COR-L47 (cell line): ENCODE results near the gene B3GLCT.
"Not testable (repeated sequence)": the region's sequence is repeated elsewhere in the genome, so short reads cannot be mapped to it uniquely, and the experiment has no call there.

ENCODE experiments used
- DNase-seq: peaks from one replicate; lab custom pipeline; 2025; lab: John Stamatoyannopoulos, UW

B3GLCT gene

DNA sequence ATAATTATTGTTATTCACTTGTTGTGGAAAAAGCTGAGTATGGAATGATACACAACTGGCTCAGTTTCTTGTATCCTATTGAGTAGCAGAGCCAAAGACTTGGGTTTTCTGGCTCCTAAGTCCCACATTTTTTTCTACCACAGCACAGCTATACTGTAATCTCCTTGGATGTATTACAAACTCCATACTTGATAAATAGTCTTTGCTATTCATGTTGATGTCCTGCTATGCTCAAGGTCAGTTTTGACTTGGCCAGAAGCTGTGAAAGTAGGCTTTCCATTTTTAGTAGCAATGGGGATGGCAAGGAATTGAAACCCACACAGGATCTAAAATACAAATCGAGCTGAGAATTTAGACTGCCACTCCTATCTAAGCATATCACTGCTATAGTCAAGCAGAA lies 79.1 kb downstream of the B3GLCT start:
- no peak for DNase-seq

DNA sequence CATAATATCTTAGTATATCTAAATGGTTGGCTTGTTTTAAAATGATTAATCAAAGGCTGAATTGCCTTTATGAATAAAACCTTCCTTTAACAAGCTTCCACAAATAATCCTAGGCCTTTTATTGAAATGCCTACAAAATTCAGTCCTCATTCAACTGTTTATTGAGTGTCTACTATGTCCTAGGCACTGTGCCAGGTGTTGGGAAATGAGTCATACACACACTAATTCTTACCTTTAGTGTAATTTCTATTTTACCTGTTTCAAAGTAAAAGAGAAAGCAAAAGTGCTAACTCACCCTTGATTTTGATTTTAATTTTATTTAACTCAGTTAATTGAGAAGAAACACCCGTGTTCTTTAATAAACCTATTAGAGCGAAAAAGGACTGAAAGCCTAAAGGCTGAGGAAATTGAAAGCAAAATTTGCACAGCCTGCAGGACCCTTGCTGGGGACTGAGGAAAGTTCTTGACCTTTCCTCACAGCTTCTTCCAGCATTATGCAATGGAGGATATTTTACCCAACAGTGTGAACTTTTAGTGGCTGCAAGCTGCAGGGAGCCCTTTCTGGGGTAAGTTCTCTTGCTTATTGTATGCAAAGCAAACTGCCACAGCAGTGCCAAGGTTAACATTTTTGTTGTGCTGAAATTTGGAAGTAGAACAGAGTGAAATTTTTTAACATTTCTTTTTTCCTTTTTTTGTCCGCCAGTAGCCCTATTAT lies 83.1 kb downstream of the B3GLCT start:
- DNase-seq: no peak

DNA sequence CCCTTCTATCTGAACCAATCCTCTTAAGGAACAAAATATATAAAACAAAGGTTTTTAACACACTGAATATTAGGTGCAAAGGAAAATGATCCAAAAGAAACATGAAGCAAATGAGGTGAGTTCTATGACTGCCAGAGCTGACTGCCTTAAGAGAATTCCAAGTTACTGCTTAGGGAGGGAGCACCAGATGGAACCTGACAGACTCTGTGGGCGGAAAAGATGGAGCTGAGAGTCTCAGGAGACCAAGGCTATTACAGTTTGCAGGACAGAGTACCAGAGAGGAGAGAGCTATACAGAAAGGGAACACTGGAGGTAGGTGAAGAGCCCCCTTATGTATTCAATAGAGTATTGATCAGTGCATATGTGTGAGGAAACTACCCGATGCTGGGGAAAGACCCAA lies 87.2 kb downstream of the B3GLCT start:
- no peak for DNase-seq

- DNase-seq: no peak
Observed at GRCh38 chr13:31301119-31301518, 101.3 kb downstream of the B3GLCT start.

- no peak for DNase-seq
Observed at GRCh38 chr13:31310356-31310755, 110.6 kb downstream of the B3GLCT start.

GRCh38 chr13:31310786-31311185 lies 111.0 kb downstream of the B3GLCT start:
- DNase-seq: no peak

- no peak for DNase-seq
Observed at GRCh38 chr13:31311921-31312320, 112.1 kb downstream of the B3GLCT start.

DNA sequence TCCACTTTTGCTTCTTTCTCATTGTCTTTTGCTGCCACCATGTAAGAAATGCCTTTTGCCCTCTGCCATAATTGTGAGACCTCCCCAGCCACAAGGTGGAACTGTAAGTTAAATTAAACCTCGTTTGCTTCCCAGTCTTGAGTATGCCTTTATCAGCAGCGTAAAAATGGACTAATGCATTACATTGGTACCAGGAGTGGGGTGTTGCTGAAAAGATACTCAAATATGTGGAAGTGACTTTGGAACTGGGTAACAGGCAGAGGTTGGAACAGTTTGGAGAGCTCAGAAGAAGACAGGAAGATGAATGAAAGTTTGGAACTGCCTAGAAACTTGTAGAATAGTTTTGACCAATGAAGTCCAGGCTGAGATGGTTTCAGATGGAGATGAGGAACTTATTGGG lies 115.2 kb downstream of the B3GLCT start:
- no peak for DNase-seq

GRCh38 chr13:31320946-31321345 lies 121.2 kb downstream of the B3GLCT start:
- DNase-seq: no peak

GRCh38 chr13:31321457-31321856 lies 121.7 kb downstream of the B3GLCT start:
- no peak for DNase-seq

DNA sequence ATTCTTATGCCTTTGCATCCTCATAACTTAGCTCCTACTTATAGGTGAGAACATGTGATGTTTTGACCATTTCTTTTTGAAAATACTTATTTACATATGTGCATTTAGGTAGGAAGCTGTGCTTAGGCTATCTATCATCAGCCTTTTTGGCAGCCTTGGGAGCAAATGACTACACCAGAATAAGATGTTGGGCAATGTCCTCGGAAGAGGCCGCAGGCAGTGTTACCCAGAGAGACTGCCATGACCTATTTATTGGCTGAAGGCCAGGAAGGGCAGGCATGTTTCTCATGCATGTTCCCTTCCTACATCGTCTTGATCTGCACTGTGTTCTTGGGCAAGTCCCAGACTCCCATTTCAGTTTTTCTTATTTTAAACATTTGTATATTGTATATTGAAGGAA lies 122.3 kb downstream of the B3GLCT start:
- no peak for DNase-seq

DNA sequence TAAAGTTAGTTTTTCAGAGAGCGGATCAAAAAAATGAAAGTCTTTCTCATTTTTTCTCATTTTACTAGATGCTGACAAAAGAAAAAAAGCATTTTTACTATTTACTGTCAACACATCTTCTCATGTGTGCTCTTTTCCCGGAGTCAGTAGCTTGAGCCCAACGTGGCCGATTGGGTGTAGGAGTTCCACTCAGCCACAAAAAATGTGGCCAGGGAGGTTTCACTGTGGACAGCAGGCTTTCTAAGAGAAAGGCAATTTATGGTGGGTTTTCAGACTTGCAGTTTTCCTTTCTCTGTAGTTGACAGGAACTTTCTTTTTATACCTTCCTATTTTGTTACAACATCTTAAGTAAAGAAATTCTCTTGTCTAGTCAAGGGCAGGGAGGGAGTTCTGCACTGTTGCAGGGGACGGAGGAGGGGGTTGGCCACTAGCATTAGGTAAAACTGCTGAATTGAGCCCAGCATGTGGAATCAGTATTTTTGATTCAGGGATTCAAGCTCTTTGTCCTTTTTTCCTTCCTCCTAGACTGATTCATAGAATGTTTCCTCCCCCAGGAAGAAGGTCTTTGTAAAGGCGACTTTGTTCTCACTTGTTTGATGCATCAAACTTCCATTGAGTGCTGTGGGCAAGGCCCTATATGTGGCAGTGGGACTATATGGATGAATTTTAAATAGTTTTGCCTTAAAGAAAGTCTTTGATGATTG lies 123.1 kb downstream of the B3GLCT start:
- no peak for DNase-seq

DNA sequence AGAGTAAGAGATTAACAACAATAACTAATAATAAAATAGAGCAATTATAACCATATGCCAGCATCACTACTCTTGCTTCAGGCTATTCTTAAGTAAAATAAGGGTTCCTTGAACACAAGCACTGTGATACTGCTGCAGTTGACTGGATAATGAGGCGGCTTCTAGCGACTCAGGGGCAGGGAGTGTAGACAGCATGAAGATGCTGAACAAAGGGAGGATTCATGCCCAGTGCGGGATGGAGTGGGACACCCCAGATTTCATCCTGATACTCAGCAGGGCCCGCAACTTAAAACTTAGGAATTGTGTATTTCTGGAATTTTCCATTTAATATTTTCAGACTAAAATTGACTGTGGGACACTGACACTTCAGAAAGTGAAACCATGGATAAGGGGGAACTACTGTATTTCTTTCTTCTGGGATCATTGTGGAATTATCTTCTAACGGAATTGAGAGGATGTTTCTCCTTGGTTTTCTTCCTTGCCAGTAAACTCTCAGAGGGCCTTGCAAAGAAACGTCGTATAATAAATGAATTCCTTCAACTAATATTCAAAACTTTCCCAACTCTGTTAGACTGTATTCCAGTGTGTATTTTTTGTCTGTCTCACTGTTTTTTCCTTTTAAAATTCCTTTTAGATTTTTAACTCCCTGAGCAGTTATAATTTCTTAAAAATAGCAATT lies 127.5 kb downstream of the B3GLCT start:
- DNase-seq: no peak

- no peak for DNase-seq
Observed at GRCh38 chr13:31328549-31329235, 128.9 kb downstream of the B3GLCT start.

DNA sequence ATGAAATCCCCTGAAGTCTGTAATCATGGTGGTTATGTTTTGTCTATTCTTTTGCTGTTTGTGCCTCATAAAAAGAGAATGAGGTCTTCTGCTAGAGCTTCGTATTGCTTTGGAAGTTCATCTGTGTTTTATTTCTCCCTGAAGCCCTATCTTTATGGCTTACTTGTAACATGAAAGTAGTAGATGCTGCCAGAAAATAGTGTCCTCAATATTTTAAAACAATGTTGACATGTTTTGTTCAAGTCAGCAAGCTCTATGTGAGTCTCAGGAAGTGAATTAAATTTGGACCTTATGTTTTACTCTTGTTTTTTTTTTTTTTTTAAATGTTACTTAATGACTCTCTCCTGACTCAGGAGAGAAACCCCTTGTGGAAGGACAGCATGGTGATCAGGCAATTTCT lies 130.5 kb downstream of the B3GLCT start:
- DNase-seq: no peak

DNA sequence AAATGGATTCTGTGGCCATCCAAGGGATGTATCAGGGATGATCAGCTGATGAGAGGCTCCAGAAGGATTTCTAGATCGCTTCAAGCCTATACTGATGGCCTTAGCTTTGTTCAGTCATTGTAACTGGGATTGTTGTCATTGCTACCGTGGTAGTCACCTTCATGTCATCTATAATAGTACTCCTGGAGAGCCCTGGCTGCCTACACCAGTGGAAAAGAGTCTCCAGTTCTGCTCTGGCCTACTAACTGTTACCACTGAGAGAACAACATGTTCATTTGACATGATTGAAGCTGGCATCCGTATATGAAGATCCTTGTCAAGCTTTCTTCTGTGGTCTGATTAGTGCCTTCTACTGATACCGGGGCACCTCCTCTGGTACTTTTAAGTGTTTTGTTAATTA lies 131.3 kb downstream of the B3GLCT start:
- no peak for DNase-seq

- no peak for DNase-seq
Observed at GRCh38 chr13:31334547-31334946, 134.8 kb downstream of the B3GLCT start.

DNA sequence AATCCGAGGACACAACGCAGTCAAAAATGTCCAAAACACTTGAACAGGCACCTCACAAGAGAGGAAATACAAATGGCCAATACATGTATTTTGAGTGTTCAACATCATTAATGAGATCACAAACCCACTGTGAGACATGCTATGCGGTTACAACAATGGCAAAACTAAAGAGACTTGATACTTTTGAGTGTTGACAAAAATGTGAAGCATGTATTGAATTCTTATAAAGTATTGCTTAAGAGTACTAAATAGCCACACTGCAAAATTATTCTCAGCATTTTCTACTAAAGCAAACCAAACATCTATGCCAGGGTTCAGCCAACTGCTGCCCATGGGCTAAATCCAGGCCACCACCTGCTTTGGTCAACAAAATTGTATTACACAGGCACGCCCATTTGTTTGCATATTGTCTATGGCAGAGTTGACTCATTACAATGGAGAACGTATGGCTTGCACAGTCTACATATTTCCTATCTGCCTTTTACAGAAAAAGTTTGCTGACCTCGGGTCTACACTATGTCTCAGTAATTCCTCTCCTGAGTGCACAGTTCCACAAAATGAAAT lies 135.3 kb downstream of the B3GLCT start:
- no peak for DNase-seq

DNA sequence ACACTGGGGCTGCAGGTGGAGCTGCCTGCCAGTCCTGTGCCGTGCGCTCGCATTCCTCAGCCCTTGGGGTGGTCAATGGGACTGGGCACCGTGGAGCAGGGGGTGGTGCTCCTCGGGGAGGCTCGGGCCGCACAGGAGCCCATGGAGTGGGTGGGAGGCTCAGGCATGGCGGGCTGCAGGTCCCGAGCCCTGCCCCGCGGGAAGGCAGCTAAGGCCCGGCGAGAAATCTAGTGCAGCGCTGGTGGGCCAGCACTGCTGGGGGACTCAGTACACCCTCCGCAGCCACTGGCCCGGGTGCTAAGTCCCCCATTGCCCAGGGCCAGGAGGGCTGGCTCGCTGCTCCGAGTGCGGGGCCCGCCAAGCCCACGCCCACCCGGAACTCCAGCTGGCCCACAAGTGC lies 139.8 kb downstream of the B3GLCT start:
- not testable (repeated sequence) for DNase-seq

DNA sequence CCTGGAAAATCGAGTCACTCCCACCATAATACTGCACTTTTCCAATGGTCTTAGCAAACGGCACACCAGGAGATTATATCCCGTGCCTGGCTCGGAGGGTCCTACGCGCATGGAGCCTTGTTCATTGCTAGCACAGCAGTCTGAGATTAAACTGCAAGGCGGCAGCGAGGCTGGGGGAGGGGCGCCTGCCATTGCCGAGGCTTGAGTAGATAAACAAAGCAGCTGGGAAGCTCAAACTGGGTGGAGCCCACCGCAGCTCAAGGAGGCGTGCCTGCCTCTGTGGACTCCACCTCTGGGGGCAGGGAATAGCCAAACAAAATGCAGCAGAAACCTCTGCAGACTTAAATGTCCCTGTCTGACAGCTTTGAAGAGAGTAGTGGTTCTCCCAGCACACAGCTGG lies 141.1 kb downstream of the B3GLCT start:
- DNase-seq: not testable (repeated sequence)

DNA sequence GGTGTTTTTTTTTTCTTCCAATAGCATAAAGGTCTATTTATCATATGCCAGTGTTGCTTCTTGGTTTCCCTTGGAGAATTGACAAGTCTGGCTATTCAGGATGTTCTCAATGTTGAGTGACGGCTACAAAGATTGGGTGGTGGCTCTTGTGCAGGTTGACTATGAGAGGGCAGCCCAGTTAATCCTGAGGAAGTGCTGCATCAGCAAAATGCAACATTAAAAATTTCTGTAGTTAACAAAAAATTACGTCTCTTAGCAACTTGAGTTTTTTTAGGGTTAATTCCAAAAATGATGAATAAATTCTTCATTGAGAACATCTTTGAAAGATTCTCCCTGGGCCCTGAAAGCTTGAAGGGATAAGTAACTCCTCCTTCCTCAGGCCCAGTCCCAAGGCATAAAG lies 147.1 kb downstream of the B3GLCT start:
- no peak for DNase-seq

- DNase-seq: no peak
Observed at GRCh38 chr13:31349156-31349555, 149.4 kb downstream of the B3GLCT start.
